Measurements from ENCODE around the gene SLC44A3. TPM values are rescaled to one million over a fixed set of nuclear protein-coding genes. Genes with fewer than 3 reads are reported as not detected.
"Not testable (repeated sequence)": the region's sequence is repeated elsewhere in the genome, so short reads cannot be mapped to it uniquely, and the experiment has no call there.

The SLC44A3 gene
- total RNA-seq, 1 donor from 2014 or later: not detected

- Mint-ChIP-seq H3K9me3 (no peaks in the 10 kb centered on the region), H3K4me1 (ENCODE audit: low read depth) (no peaks in the 10 kb centered on the region), H3K27ac (no peak overlapping the region), H3K27me3 (ENCODE audit: insufficient read depth) (peaks cover 14% of the 10 kb centered on the region), H3K36me3 (ENCODE audit: low read depth) (no peaks in the 10 kb centered on the region), H3K4me3 (no peak overlapping the region)
- DNase-seq (ENCODE audit: low spot score): no peak
- intact Hi-C loops (cut with micrococcal nuclease): no loop called here
Observed at GRCh38 chr1:94831641-94832040, 11.5 kb downstream of the SLC44A3 start.

- no peaks in the 10 kb centered on the region for H3K4me1 Mint-ChIP-seq (ENCODE audit: low read depth)
- H3K9me3 Mint-ChIP-seq: no peaks in the 10 kb centered on the region
- H3K4me3 Mint-ChIP-seq: no peak overlapping the region
- intact Hi-C loops (cut with micrococcal nuclease): no loop called here
- no peak overlapping the region for H3K27ac Mint-ChIP-seq
- H3K27me3 Mint-ChIP-seq (ENCODE audit: insufficient read depth): peaks cover 21% of the 10 kb centered on the region
- no peaks in the 10 kb centered on the region for H3K36me3 Mint-ChIP-seq (ENCODE audit: low read depth)
- no peak for DNase-seq (ENCODE audit: low spot score)
Observed at GRCh38 chr1:94832446-94832845, 12.3 kb downstream of the SLC44A3 start.

- no peak overlapping the region for H3K27ac Mint-ChIP-seq
Observed at GRCh38 chr1:94832931-94833585, 12.9 kb downstream of the SLC44A3 start.

GRCh38 chr1:94836891-94837290, 16.7 kb downstream of the SLC44A3 start:
- intact Hi-C loops (cut with micrococcal nuclease): no loop called here
- no peak overlapping the region for H3K4me3 Mint-ChIP-seq
- H3K9me3 Mint-ChIP-seq: no peaks in the 10 kb centered on the region
- no peaks in the 10 kb centered on the region for H3K36me3 Mint-ChIP-seq (ENCODE audit: low read depth)
- peaks cover 14% of the 10 kb centered on the region for H3K27me3 Mint-ChIP-seq (ENCODE audit: insufficient read depth)
- no peak overlapping the region for H3K27ac Mint-ChIP-seq
- no peak for DNase-seq (ENCODE audit: low spot score)
- H3K4me1 Mint-ChIP-seq (ENCODE audit: low read depth): no peaks in the 10 kb centered on the region

More at GRCh38 chr1:94832931-94833585, 12.9 kb downstream of the SLC44A3 start:
- peaks cover 21% of the 10 kb centered on the region for H3K27me3 Mint-ChIP-seq (ENCODE audit: insufficient read depth)
- no peak overlapping the region for H3K4me3 Mint-ChIP-seq
- DNase-seq (ENCODE audit: low spot score): no peak
- no peaks in the 10 kb centered on the region for H3K4me1 Mint-ChIP-seq (ENCODE audit: low read depth)
- intact Hi-C loops (cut with micrococcal nuclease): no loop called here
- no peaks in the 10 kb centered on the region for H3K9me3 Mint-ChIP-seq
- H3K36me3 Mint-ChIP-seq (ENCODE audit: low read depth): no peaks in the 10 kb centered on the region

- H3K36me3 Mint-ChIP-seq (ENCODE audit: low read depth); H3K27ac Mint-ChIP-seq; intact Hi-C loops (cut with micrococcal nuclease); H3K9me3 Mint-ChIP-seq; DNase-seq (ENCODE audit: low spot score); H3K4me1 Mint-ChIP-seq (ENCODE audit: low read depth); H3K4me3 Mint-ChIP-seq: not testable (repeated sequence)
- H3K27me3 Mint-ChIP-seq (ENCODE audit: insufficient read depth): peaks cover 15% of the 10 kb centered on the region
Observed at GRCh38 chr1:94840381-94840780, 20.2 kb downstream of the SLC44A3 start.

GRCh38 chr1:94840808-94841207, 20.7 kb downstream of the SLC44A3 start:
- no peak overlapping the region for H3K27ac Mint-ChIP-seq
- peaks cover 4% of the 10 kb centered on the region for H3K4me1 Mint-ChIP-seq (ENCODE audit: low read depth)
- H3K27me3 Mint-ChIP-seq (ENCODE audit: insufficient read depth): peaks cover 13% of the 10 kb centered on the region
- no peaks in the 10 kb centered on the region for H3K9me3 Mint-ChIP-seq
- intact Hi-C loops (cut with micrococcal nuclease): no loop called here
- H3K36me3 Mint-ChIP-seq (ENCODE audit: low read depth): no peaks in the 10 kb centered on the region
- DNase-seq (ENCODE audit: low spot score): no peak
- H3K4me3 Mint-ChIP-seq: no peak overlapping the region

- DNase-seq (ENCODE audit: low spot score): no peak
- Mint-ChIP-seq H3K36me3 (ENCODE audit: low read depth) (no peaks in the 10 kb centered on the region), H3K27ac (no peak overlapping the region), H3K27me3 (ENCODE audit: insufficient read depth) (peaks cover 5% of the 10 kb centered on the region), H3K9me3 (no peaks in the 10 kb centered on the region), H3K4me1 (ENCODE audit: low read depth) (peaks cover 4% of the 10 kb centered on the region), H3K4me3 (no peak overlapping the region)
- intact Hi-C loops (cut with micrococcal nuclease): no loop called here
Observed at GRCh38 chr1:94843430-94843829, 23.3 kb downstream of the SLC44A3 start.

GRCh38 chr1:94843846-94844245, 23.7 kb downstream of the SLC44A3 start:
- DNase-seq (ENCODE audit: low spot score): no peak
- intact Hi-C loops (cut with micrococcal nuclease): no loop called here
- Mint-ChIP-seq H3K27me3 (ENCODE audit: insufficient read depth) (peaks cover 6% of the 10 kb centered on the region), H3K9me3 (no peaks in the 10 kb centered on the region), H3K27ac (no peak overlapping the region), H3K4me1 (ENCODE audit: low read depth) (peaks cover 4% of the 10 kb centered on the region), H3K36me3 (ENCODE audit: low read depth) (no peaks in the 10 kb centered on the region), H3K4me3 (no peak overlapping the region)

- Mint-ChIP-seq H3K4me1 (ENCODE audit: low read depth) (peaks cover 4% of the 10 kb centered on the region), H3K9me3 (no peaks in the 10 kb centered on the region), H3K36me3 (ENCODE audit: low read depth) (no peaks in the 10 kb centered on the region), H3K27ac (no peak overlapping the region), H3K4me3 (no peak overlapping the region), H3K27me3 (ENCODE audit: insufficient read depth) (peaks cover 6% of the 10 kb centered on the region)
- no peak for DNase-seq (ENCODE audit: low spot score)
- intact Hi-C loops (cut with micrococcal nuclease): no loop called here
Observed at GRCh38 chr1:94846308-94846707, 26.2 kb downstream of the SLC44A3 start.

GRCh38 chr1:94851571-94851970, 31.4 kb downstream of the SLC44A3 start:
- Mint-ChIP-seq H3K27me3 (ENCODE audit: insufficient read depth) (peaks cover 3% of the 10 kb centered on the region), H3K4me1 (ENCODE audit: low read depth) (no peaks in the 10 kb centered on the region), H3K27ac (no peak overlapping the region), H3K4me3 (no peak overlapping the region), H3K9me3 (no peaks in the 10 kb centered on the region), H3K36me3 (ENCODE audit: low read depth) (no peaks in the 10 kb centered on the region)
- no peak for DNase-seq (ENCODE audit: low spot score)
- intact Hi-C loops (cut with micrococcal nuclease): no loop called here

GRCh38 chr1:94852788-94853187, 32.6 kb downstream of the SLC44A3 start:
- Mint-ChIP-seq H3K36me3 (ENCODE audit: low read depth) (no peaks in the 10 kb centered on the region), H3K4me1 (ENCODE audit: low read depth) (no peaks in the 10 kb centered on the region), H3K9me3 (no peaks in the 10 kb centered on the region), H3K27ac (no peak overlapping the region), H3K4me3 (no peak overlapping the region), H3K27me3 (ENCODE audit: insufficient read depth) (peaks cover 2% of the 10 kb centered on the region)
- no peak for DNase-seq (ENCODE audit: low spot score)
- intact Hi-C loops (cut with micrococcal nuclease): no loop called here

GRCh38 chr1:94854458-94855306, 34.5 kb downstream of the SLC44A3 start:
- Mint-ChIP-seq H3K4me1 (ENCODE audit: low read depth) (no peaks in the 10 kb centered on the region), H3K27ac (no peak overlapping the region), H3K9me3 (no peaks in the 10 kb centered on the region), H3K4me3 (no peak overlapping the region), H3K36me3 (ENCODE audit: low read depth) (no peaks in the 10 kb centered on the region), H3K27me3 (ENCODE audit: insufficient read depth) (peaks cover 2% of the 10 kb centered on the region)
- intact Hi-C loops (cut with micrococcal nuclease): loop anchor here (1.0 to 2.0 kb wide), 4 partner anchors 28 to 380 kb away; partner anchors contain the start of genes CNN3 and RWDD3
- DNase-seq (ENCODE audit: low spot score): peak; percentile 73

- DNase-seq (ENCODE audit: low spot score): no peak
- intact Hi-C loops (cut with micrococcal nuclease): loop anchor here (2.0 kb wide), 2 partner anchors 27 to 71 kb away; partner anchors contain the start of gene CNN3
- Mint-ChIP-seq H3K27ac (no peak overlapping the region), H3K36me3 (ENCODE audit: low read depth) (no peaks in the 10 kb centered on the region), H3K4me3 (no peak overlapping the region), H3K27me3 (ENCODE audit: insufficient read depth) (peaks cover 7% of the 10 kb centered on the region), H3K9me3 (no peaks in the 10 kb centered on the region), H3K4me1 (ENCODE audit: low read depth) (no peaks in the 10 kb centered on the region)
Observed at GRCh38 chr1:94855307-94855700, 35.1 kb downstream of the SLC44A3 start.

Measured in activated T-helper 1 cell treated with anti-CD3 and anti-CD28 coated beads, Interleukin-12 subunit alpha, Interleukin-12 subunit beta, Interleukin-2, Interleukin-4 antibody, amounts not matched to agents 30 ng/mL and 10 ng/mL and 1 ng/mL, durations not matched to agents 14 hours and 24 hours and 36 hours (primary cell).